IPS-15b (cell line): Measurements from ENCODE around the gene ANKRD18A.

Source experiments
- H3K27me3 ChIP-seq: one replicate; pipeline ENCODE4 v1.6.1; 2013; ENCODE audit warnings: low read length; ENCODE audit not compliant: control insufficient read depth, insufficient read depth
- H3K36me3 ChIP-seq: one replicate; pipeline ENCODE4 v1.6.1; 2013; ENCODE audit warnings: low read length; ENCODE audit not compliant: control insufficient read depth, insufficient read depth
- H3K4me1 ChIP-seq: one replicate; pipeline ENCODE4 v1.6.1; 2013; ENCODE audit warnings: mild to moderate bottlenecking, low read length; ENCODE audit not compliant: control insufficient read depth, insufficient read depth
- H3K4me3 ChIP-seq: one replicate; pipeline ENCODE4 v1.5.1; 2013; ENCODE audit warnings: low read depth, low read length
- H3K9ac ChIP-seq: one replicate; pipeline ENCODE4 v1.6.1; 2013; ENCODE audit warnings: low read depth, mild to moderate bottlenecking, low read length
- H3K9me3 ChIP-seq: one replicate; pipeline ENCODE4 v1.6.1; 2013; ENCODE audit warnings: mild to moderate bottlenecking, low read length; ENCODE audit not compliant: control insufficient read depth, insufficient read depth

Gene ANKRD18A

GRCh38 chr9:38620483-38621433 lies at the start of gene ANKRD18A:
Gene ANKRD18A, minus strand, starts transcription at chr9:38620596. Its CDS starts 311 bp downstream, at chr9:38620285.
- peak within 1 kb of the TSS; percentile 37 for H3K9ac ChIP-seq

GRCh38 chr9:38668791-38669466 lies 48.5 kb upstream of the ANKRD18A start:
- Histone ChIP-seq H3K4me3 (no peak overlapping the region), H3K27me3 (no peaks in the 10 kb centered on the region), H3K9ac (no peak overlapping the region), H3K9me3 (no peaks in the 10 kb centered on the region), H3K4me1 (peaks cover 9% of the 10 kb centered on the region), H3K36me3 (no peaks in the 10 kb centered on the region)

More at GRCh38 chr9:38620483-38621433, at the start of gene ANKRD18A:
- Histone ChIP-seq H3K4me1 (no peaks in the 10 kb centered on the region), H3K36me3 (no peaks in the 10 kb centered on the region), H3K4me3 (peak within 1 kb of the TSS; percentile 68), H3K9me3 (no peaks in the 10 kb centered on the region), H3K27me3 (peaks cover 40% of the 10 kb centered on the region)

GRCh38 chr9:38662763-38663593 lies 42.6 kb upstream of the ANKRD18A start:
- Histone ChIP-seq H3K9me3 (no peaks in the 10 kb centered on the region), H3K4me1 (no peaks in the 10 kb centered on the region), H3K36me3 (no peaks in the 10 kb centered on the region), H3K9ac (no peak overlapping the region), H3K4me3 (no peak overlapping the region), H3K27me3 (no peaks in the 10 kb centered on the region)

GRCh38 chr9:38659538-38659937 lies 39.1 kb upstream of the ANKRD18A start:
- Histone ChIP-seq H3K4me1 (no peaks in the 10 kb centered on the region), H3K9me3 (no peaks in the 10 kb centered on the region), H3K4me3 (no peak overlapping the region), H3K36me3 (no peaks in the 10 kb centered on the region), H3K27me3 (no peaks in the 10 kb centered on the region), H3K9ac (no peak overlapping the region)

GRCh38 chr9:38656896-38657295 lies 36.5 kb upstream of the ANKRD18A start:
- H3K36me3 ChIP-seq = no peaks in the 10 kb centered on the region
- H3K9me3 ChIP-seq = no peaks in the 10 kb centered on the region
- no peak overlapping the region for H3K9ac ChIP-seq

GRCh38 chr9:38652486-38652885 lies 32.1 kb upstream of the ANKRD18A start:
- Histone ChIP-seq H3K36me3 (no peaks in the 10 kb centered on the region), H3K27me3 (no peaks in the 10 kb centered on the region), H3K9me3 (no peaks in the 10 kb centered on the region)

More at GRCh38 chr9:38656896-38657295, 36.5 kb upstream of the ANKRD18A start:
- H3K27me3 ChIP-seq = no peaks in the 10 kb centered on the region
- H3K4me3 ChIP-seq = no peak overlapping the region
- no peaks in the 10 kb centered on the region for H3K4me1 ChIP-seq

GRCh38 chr9:38652044-38652443 lies 31.6 kb upstream of the ANKRD18A start:
- Histone ChIP-seq H3K9me3 (no peaks in the 10 kb centered on the region), H3K36me3 (no peaks in the 10 kb centered on the region), H3K4me1 (no peaks in the 10 kb centered on the region), H3K27me3 (no peaks in the 10 kb centered on the region), H3K9ac (no peak overlapping the region), H3K4me3 (no peak overlapping the region)

More at GRCh38 chr9:38652486-38652885, 32.1 kb upstream of the ANKRD18A start:
- no peak overlapping the region for H3K4me3 ChIP-seq
- no peak overlapping the region for H3K9ac ChIP-seq
- H3K4me1 ChIP-seq = no peaks in the 10 kb centered on the region

GRCh38 chr9:38651400-38652042 lies 31.1 kb upstream of the ANKRD18A start:
- no peak overlapping the region for H3K9ac ChIP-seq
- no peaks in the 10 kb centered on the region for H3K9me3 ChIP-seq
- no peak overlapping the region for H3K4me3 ChIP-seq
- H3K4me1 ChIP-seq = no peaks in the 10 kb centered on the region
- H3K36me3 ChIP-seq = no peaks in the 10 kb centered on the region
- H3K27me3 ChIP-seq = no peaks in the 10 kb centered on the region

- H3K27me3 ChIP-seq = no peaks in the 10 kb centered on the region
- no peaks in the 10 kb centered on the region for H3K36me3 ChIP-seq
- H3K4me3 ChIP-seq = no peak overlapping the region
- no peaks in the 10 kb centered on the region for H3K4me1 ChIP-seq
- no peaks in the 10 kb centered on the region for H3K9me3 ChIP-seq
- H3K9ac ChIP-seq = no peak overlapping the region
Measured at GRCh38 chr9:38650564-38650963, 30.2 kb upstream of the ANKRD18A start.

GRCh38 chr9:38649731-38650363 lies 29.5 kb upstream of the ANKRD18A start:
- no peaks in the 10 kb centered on the region for H3K36me3 ChIP-seq
- no peaks in the 10 kb centered on the region for H3K9me3 ChIP-seq
- no peaks in the 10 kb centered on the region for H3K27me3 ChIP-seq
- no peak overlapping the region for H3K4me3 ChIP-seq
- no peaks in the 10 kb centered on the region for H3K4me1 ChIP-seq
- H3K9ac ChIP-seq = no peak overlapping the region
